Measurements from ENCODE around the gene OTOA. TPM values are rescaled to one million over a fixed set of nuclear protein-coding genes. Genes with fewer than 3 reads are reported as not detected.

OTOA gene
- total RNA-seq, 1 donor from 2014 or later, result 0.11 TPM

DNA sequence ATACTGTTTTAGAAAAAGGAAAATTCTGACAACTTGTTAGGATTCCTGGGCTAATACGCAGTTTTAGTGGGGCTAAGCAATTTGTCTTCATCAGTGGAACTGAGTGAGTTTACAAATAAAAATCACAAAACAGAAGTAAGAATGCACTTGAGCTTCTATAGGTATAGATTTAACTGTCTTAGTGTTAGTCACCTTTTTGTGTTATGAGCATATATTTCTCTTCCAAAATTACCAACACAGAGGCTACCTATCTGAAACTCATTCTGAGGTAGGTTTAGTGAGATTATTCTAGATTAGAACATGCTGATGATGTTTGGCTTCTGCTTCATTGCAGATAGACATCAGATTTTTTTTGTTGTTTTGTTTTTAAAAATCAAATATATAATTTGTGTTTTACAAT lies 41.2 kb upstream of the OTOA start:
- H4K20me1 ChIP-seq (ENCODE audit: insufficient read depth, low read length), result no peaks in the 10 kb centered on the region
- no peak overlapping the region for H3K9ac ChIP-seq (ENCODE audit: low read length)
- no peaks in the 10 kb centered on the region for H3K9me3 ChIP-seq (ENCODE audit: insufficient read depth, low read depth, low read length)
- H3K36me3 Mint-ChIP-seq (ENCODE audit: low read depth, unreplicated experiment), result peaks cover 3% of the 10 kb centered on the region
- no peak overlapping the region for H3K4me3 Mint-ChIP-seq (ENCODE audit: unreplicated experiment)
- H3K27me3 ChIP-seq (ENCODE audit: insufficient read depth, low read length), result no peaks in the 10 kb centered on the region
- peaks cover 19% of the 10 kb centered on the region for H3K36me3 ChIP-seq (ENCODE audit: insufficient read depth, low read length)
- no peak overlapping the region for H2AFZ ChIP-seq (ENCODE audit: low read depth, low read length)
- no peak overlapping the region for H3K4me2 ChIP-seq (ENCODE audit: low read length)
- H3K4me1 Mint-ChIP-seq (ENCODE audit: low read depth, unreplicated experiment), result peaks cover 8% of the 10 kb centered on the region
- no peak overlapping the region for H3K27ac Mint-ChIP-seq (ENCODE audit: unreplicated experiment)
- TF ChIP-seq, protein P1, sequence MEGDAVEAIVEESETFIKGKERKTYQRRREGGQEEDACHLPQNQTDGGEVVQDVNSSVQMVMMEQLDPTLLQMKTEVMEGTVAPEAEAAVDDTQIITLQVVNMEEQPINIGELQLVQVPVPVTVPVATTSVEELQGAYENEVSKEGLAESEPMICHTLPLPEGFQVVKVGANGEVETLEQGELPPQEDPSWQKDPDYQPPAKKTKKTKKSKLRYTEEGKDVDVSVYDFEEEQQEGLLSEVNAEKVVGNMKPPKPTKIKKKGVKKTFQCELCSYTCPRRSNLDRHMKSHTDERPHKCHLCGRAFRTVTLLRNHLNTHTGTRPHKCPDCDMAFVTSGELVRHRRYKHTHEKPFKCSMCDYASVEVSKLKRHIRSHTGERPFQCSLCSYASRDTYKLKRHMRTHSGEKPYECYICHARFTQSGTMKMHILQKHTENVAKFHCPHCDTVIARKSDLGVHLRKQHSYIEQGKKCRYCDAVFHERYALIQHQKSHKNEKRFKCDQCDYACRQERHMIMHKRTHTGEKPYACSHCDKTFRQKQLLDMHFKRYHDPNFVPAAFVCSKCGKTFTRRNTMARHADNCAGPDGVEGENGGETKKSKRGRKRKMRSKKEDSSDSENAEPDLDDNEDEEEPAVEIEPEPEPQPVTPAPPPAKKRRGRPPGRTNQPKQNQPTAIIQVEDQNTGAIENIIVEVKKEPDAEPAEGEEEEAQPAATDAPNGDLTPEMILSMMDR (IDR thresholded peaks at IDR 0.05; ENCODE audit: insufficient read depth, low read depth, low read length), result no peak
- TF ChIP-seq EZH2 (IDR thresholded peaks at IDR 0.05; ENCODE audit: insufficient read depth, low read length), result no peak
- H3K4me3 ChIP-seq (ENCODE audit: insufficient read depth, low read depth, low read length), result no peak overlapping the region
- H3K79me2 ChIP-seq (ENCODE audit: insufficient read depth, low read length), result peaks cover 22% of the 10 kb centered on the region
- no peaks in the 10 kb centered on the region for H3K27me3 Mint-ChIP-seq (ENCODE audit: low read depth, unreplicated experiment)
- no peaks in the 10 kb centered on the region for H3K9me3 Mint-ChIP-seq (ENCODE audit: unreplicated experiment)
- H3K4me1 ChIP-seq (ENCODE audit: insufficient read depth, low read length), result peaks cover 15% of the 10 kb centered on the region
- FAIRE-seq (no peak), DNase-seq (ENCODE audit: low read depth) (no peak)
- no peak overlapping the region for H3K27ac ChIP-seq (ENCODE audit: low read depth, low read length)

DNA sequence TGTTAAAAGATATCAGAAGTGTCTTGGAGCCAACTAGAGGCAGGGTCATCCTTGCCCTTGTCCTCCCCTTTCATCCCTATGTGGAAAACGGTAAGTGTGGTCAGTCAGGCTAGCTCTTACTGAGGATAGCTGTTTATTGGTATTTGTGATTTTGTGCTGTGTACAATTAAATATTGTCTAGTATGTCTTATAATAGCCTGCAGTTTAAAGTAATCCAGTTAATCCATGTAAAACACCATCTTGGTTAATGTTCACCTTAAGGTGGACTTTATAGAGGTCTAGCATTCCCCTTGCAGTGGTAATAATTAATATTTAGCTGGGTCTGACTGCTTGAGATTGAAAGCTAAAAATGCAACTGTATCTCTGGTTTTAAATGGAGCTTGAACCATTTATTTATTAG lies 38.7 kb upstream of the OTOA start:
- no peaks in the 10 kb centered on the region for H3K9me3 ChIP-seq (ENCODE audit: insufficient read depth, low read depth, low read length)
- peaks cover 9% of the 10 kb centered on the region for H3K79me2 ChIP-seq (ENCODE audit: insufficient read depth, low read length)
- H2AFZ ChIP-seq (ENCODE audit: low read depth, low read length), result no peak overlapping the region
- Mint-ChIP-seq H3K27me3 (ENCODE audit: low read depth, unreplicated experiment) (no peaks in the 10 kb centered on the region), H3K9me3 (ENCODE audit: unreplicated experiment) (peaks cover 2% of the 10 kb centered on the region), H3K27ac (ENCODE audit: unreplicated experiment) (no peak overlapping the region), H3K4me1 (ENCODE audit: low read depth, unreplicated experiment) (peaks cover 6% of the 10 kb centered on the region), H3K4me3 (ENCODE audit: unreplicated experiment) (no peak overlapping the region), H3K36me3 (ENCODE audit: low read depth, unreplicated experiment) (peaks cover 19% of the 10 kb centered on the region)
- no peak overlapping the region for H3K27ac ChIP-seq (ENCODE audit: low read depth, low read length)
- H3K27me3 ChIP-seq (ENCODE audit: insufficient read depth, low read length), result no peaks in the 10 kb centered on the region
- H3K4me1 ChIP-seq (ENCODE audit: insufficient read depth, low read length), result peaks cover 24% of the 10 kb centered on the region
- TF ChIP-seq EZH2 (IDR thresholded peaks at IDR 0.05; ENCODE audit: insufficient read depth, low read length), result no peak
- TF ChIP-seq, protein P1 (IDR thresholded peaks at IDR 0.05; ENCODE audit: insufficient read depth, low read depth, low read length), result no peak
- no peaks in the 10 kb centered on the region for H4K20me1 ChIP-seq (ENCODE audit: insufficient read depth, low read length)
- DNase-seq (ENCODE audit: low read depth) (no peak), FAIRE-seq (no peak)
- no peak overlapping the region for H3K4me2 ChIP-seq (ENCODE audit: low read length)
- no peak overlapping the region for H3K4me3 ChIP-seq (ENCODE audit: insufficient read depth, low read depth, low read length)
- H3K36me3 ChIP-seq (ENCODE audit: insufficient read depth, low read length), result peaks cover 11% of the 10 kb centered on the region
- H3K9ac ChIP-seq (ENCODE audit: low read length), result no peak overlapping the region

DNA sequence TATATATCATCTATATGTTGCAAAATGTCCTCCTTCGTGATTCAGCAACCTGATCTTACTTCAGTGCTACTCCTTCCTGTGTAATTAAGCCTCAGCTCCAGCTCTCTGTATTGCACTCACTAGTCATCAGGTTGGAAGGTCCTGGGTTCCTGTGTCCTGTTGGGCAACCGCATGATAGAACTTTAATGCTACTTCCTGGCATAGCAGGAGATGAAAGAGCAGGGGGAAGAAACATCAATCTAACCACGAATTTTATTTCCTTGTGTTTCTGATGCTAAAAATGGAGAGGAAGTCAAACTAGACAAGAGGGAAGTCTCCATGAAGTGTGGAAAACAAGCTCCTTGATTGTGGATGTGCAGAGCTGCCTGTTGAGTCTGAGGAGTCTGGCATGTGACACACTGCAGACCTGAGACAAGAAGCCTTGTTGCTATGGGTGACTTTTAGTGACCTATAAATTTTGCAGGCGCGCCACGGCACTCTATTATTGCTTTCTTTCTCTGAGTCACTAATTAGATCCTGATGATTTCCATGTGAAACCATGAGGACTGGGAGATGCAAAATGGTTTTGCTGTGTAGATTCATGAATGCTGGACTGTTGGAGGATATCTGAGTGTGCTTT lies 37.0 kb upstream of the OTOA start:
- Histone ChIP-seq H3K36me3 (ENCODE audit: insufficient read depth, low read length) (peaks cover 10% of the 10 kb centered on the region), H3K27me3 (ENCODE audit: insufficient read depth, low read length) (no peaks in the 10 kb centered on the region), H3K27ac (ENCODE audit: low read depth, low read length) (peak overlapping the region; percentile 74), H3K9ac (ENCODE audit: low read length) (peak overlapping the region; percentile 45), H3K9me3 (ENCODE audit: insufficient read depth, low read depth, low read length) (no peaks in the 10 kb centered on the region), H3K4me1 (ENCODE audit: insufficient read depth, low read length) (peaks cover 24% of the 10 kb centered on the region), H2AFZ (ENCODE audit: low read depth, low read length) (no peak overlapping the region), H3K79me2 (ENCODE audit: insufficient read depth, low read length) (peaks cover 7% of the 10 kb centered on the region), H4K20me1 (ENCODE audit: insufficient read depth, low read length) (no peaks in the 10 kb centered on the region), H3K4me2 (ENCODE audit: low read length) (peak overlapping the region; percentile 55), H3K4me3 (ENCODE audit: insufficient read depth, low read depth, low read length) (no peak overlapping the region)
- H3K4me3 Mint-ChIP-seq (ENCODE audit: unreplicated experiment), result no peak overlapping the region
- FAIRE-seq (peak; percentile 43), DNase-seq (ENCODE audit: low read depth) (peak; percentile 77)
- peaks cover 6% of the 10 kb centered on the region for H3K4me1 Mint-ChIP-seq (ENCODE audit: low read depth, unreplicated experiment)
- H3K27me3 Mint-ChIP-seq (ENCODE audit: low read depth, unreplicated experiment), result no peaks in the 10 kb centered on the region
- H3K27ac Mint-ChIP-seq (ENCODE audit: unreplicated experiment), result no peak overlapping the region
- TF ChIP-seq, protein P1 (IDR thresholded peaks at IDR 0.05; ENCODE audit: insufficient read depth, low read depth, low read length), result no peak
- no peak for TF ChIP-seq EZH2 (IDR thresholded peaks at IDR 0.05; ENCODE audit: insufficient read depth, low read length)
- peaks cover 23% of the 10 kb centered on the region for H3K36me3 Mint-ChIP-seq (ENCODE audit: low read depth, unreplicated experiment)
- peaks cover 2% of the 10 kb centered on the region for H3K9me3 Mint-ChIP-seq (ENCODE audit: unreplicated experiment)

All from astrocyte (in vitro differentiated cells and primary cell).